Activated CD4-positive, alpha-beta memory T cell treated with anti-CD3 and anti-CD28 coated beads for 36 hours (primary cell): ENCODE results near the gene IL1F10. TPM values are rescaled to one million over a fixed set of nuclear protein-coding genes. Genes with fewer than 3 reads are reported as not detected.

Experiments used
- CTCF ChIA-PET: fragments of 350-600 bp; sonication (Branson Sonifier 250); formaldehyde crosslinking; loops from one replicate; lab custom pipeline; 2021; ENCODE audit warnings: antibody characterized with exemption, inconsistent platforms; lab: Charles Lee
- POLR2A ChIA-PET: fragments of 350-600 bp; sonication (Branson Sonifier 250); formaldehyde crosslinking; loops from one replicate; lab custom pipeline; 2021; ENCODE audit warnings: antibody characterized with exemption; lab: Charles Lee
- DNase-seq: peaks from one replicate; pipeline ENCODE4 v3.0.0-alpha.2; 2020
- H3K27ac Mint-ChIP-seq: one replicate; pipeline ENCODE4 v1.8.0; 2021; ENCODE audit warnings: mixed read lengths
- H3K27me3 Mint-ChIP-seq: one replicate; pipeline ENCODE4 v1.8.0; 2021; ENCODE audit warnings: mixed read lengths
- H3K36me3 Mint-ChIP-seq: one replicate; pipeline ENCODE4 v1.8.0; 2021; ENCODE audit warnings: mixed read lengths
- H3K4me1 Mint-ChIP-seq: one replicate; pipeline ENCODE4 v1.8.0; 2021; ENCODE audit warnings: low read depth, mixed read lengths
- H3K4me3 Mint-ChIP-seq: one replicate; pipeline ENCODE4 v1.8.0; 2021; ENCODE audit warnings: mild to moderate bottlenecking, mixed read lengths
- H3K9me3 Mint-ChIP-seq: one replicate; pipeline ENCODE4 v1.8.0; 2021; ENCODE audit warnings: mixed read lengths
- intact Hi-C: fragments of 100-400 bp; cut with micrococcal nuclease; formaldehyde crosslinking; loops from one replicate; pipeline ENCODE4 v1.15.1; 2023
- total RNA-seq, 2 experiments: library from RNA; stranded (reverse); gene quantifications; one replicate each; pipeline ENCODE4 v1.2.3, GENCODE V29; 2021

The IL1F10 gene
- total RNA-seq, 2 experiments from 2014 or later = not detected

DNA sequence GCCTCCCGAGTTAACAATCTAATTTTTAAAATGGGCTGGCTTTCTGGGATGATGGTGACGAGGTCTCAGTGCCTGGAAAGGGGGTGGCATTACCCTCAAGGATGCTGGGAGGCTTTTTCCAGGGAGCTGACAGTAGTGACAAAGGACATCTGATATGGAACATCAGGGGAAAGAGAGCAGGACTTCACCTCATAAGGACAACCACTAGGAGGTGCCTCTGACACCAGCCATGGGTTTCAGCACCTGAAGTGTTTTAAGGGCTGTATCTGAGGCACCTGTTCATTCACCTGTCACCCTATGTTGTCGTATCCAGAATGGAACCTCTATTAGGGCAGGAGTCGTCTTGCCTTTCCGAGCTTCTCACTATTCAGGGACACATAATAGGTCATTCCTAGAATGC, 25.9 kb upstream of the IL1F10 start:
- no peak overlapping the region for H3K4me3 Mint-ChIP-seq
- ChIA-PET CTCF (interaction anchor here (0.6 kb wide), 1 partner anchor 255 kb away, joined by 4 read pairs; no protein-coding TSS in a partner anchor), POLR2A (no interaction called here)
- no peak overlapping the region for H3K27ac Mint-ChIP-seq
- no peaks in the 10 kb centered on the region for H3K9me3 Mint-ChIP-seq
- no peak for DNase-seq
- peaks cover 1% of the 10 kb centered on the region for H3K27me3 Mint-ChIP-seq
- no peaks in the 10 kb centered on the region for H3K4me1 Mint-ChIP-seq
- H3K36me3 Mint-ChIP-seq = no peaks in the 10 kb centered on the region
- intact Hi-C loops = no loop called here

DNA sequence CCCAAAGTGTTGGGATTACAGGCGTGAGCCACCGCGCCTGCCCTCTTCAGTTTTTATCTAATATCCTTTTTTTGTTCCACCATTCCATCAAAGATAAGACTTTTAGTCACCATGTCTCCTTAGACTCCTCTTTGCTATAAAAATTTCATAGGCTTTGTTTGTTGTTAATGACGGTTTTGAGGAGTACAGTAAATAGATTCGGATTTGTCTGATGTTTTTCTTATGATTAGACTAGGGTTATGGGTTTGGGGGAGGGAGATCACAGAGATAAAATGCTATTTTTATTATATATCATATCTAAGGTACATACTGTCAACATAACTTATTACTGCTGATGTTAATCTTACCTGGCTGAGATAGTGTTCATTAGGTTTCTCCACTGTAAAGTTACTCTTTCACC, 21.3 kb upstream of the IL1F10 start:
- DNase-seq = no peak
- ChIA-PET POLR2A (no interaction called here), CTCF (no interaction called here)
- H3K4me3 Mint-ChIP-seq = no peak overlapping the region
- H3K27me3 Mint-ChIP-seq = peaks cover 1% of the 10 kb centered on the region
- H3K4me1 Mint-ChIP-seq = no peaks in the 10 kb centered on the region
- no peaks in the 10 kb centered on the region for H3K36me3 Mint-ChIP-seq
- intact Hi-C loops = no loop called here
- no peak overlapping the region for H3K27ac Mint-ChIP-seq
- H3K9me3 Mint-ChIP-seq = no peaks in the 10 kb centered on the region

DNA sequence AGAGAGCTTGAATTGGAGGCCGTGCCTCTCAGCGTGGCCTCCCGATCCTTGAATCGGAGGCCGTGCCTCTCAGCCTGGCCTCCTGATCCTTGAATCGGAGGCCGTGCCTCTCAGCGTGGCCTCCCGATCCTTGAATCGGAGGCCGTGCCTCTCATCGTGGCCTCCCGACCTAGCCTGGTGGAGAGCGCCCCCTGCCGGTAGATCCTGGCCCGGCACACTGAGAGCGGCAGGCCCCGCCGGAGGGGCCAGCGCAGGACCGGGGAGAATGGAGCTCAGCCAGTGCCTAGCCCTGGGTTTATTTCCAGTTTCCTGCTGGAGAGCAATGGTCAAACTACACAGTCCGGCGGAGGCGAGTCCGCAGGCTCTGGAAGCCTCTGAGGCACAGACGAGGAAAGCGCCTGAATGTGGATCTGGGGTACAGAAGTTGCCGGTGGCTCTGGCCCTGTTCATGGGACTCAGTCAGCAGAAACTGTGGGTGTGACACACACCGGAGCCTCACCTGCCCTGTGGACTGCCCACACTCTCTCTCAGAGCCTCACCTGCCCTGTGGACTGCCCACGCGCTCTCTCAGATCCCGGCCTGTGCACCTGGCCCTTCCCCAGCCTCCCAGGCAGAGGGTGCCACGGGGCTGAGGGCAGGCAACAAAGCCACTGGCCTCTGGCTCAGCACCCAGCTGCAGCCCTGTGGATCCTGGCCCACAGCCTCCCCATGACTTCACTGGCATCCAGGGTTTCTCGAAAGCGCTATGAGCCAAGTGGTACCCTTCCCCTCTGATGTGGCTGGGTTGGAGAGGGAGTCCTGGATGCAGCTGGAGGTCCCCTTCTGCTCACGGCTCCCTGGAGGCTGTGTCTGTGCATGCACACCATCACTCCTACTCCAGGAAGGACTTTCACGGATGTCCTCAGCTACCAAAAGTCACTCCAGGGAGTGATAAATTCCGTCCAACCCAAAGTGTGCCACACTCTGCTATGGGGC, 16.6 kb upstream of the IL1F10 start:
- POLR2A ChIA-PET = no interaction called here
- intact Hi-C loops = no loop called here

DNA sequence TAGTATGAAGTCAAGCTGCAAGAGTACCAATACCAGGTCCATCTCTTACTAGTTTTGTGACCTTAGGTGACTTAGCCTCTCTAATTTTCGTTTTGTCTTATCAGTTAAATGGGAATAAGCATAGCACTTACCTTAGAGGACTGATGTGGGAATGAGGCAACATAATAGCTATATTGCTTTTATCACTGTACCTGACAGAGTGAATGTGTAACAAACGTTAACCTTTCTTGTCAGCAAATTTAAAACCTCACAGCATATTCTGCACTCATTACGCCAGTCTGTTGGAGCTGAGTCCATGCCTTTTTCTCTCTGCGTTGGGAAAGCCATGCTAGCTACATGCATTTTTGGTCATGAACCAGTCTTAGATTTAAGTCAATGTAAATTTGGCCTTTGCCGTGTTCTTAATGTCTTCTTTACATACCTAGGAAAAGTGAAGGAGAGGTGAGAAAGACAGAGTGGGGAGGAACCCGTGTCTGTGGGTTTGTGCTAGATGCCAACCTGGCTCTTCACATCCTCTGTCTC, 15.3 kb upstream of the IL1F10 start, which contains the start of gene IL36B:
Gene IL36B (minus strand): TSS at position 472 of the 522 bp plus-strand sequence.
- H3K27me3 Mint-ChIP-seq = no peaks in the 10 kb centered on the region
- CTCF ChIA-PET = no interaction called here
- DNase-seq = no peak
- intact Hi-C loops = no loop called here
- H3K4me1 Mint-ChIP-seq = peaks cover 3% of the 10 kb centered on the region
- no peak within 1 kb of the TSS for H3K4me3 Mint-ChIP-seq
- peaks cover 10% of the 10 kb centered on the region for H3K36me3 Mint-ChIP-seq
- H3K9me3 Mint-ChIP-seq = peaks cover 31% of the 10 kb centered on the region
- H3K27ac Mint-ChIP-seq = no peak within 1 kb of the TSS
- POLR2A ChIA-PET = interaction anchor here (0.7 kb wide), 1 partner anchor 28 kb away, joined by 3 read pairs; no protein-coding TSS in a partner anchor

More for the DNA sequence above, 16.6 kb upstream of the IL1F10 start:
- Mint-ChIP-seq H3K9me3 (peaks cover 29% of the 10 kb centered on the region), H3K4me3 (no peak overlapping the region), H3K27me3 (peaks cover 1% of the 10 kb centered on the region), H3K4me1 (peaks cover 1% of the 10 kb centered on the region), H3K36me3 (peaks cover 9% of the 10 kb centered on the region), H3K27ac (no peak overlapping the region)
- CTCF ChIA-PET = no interaction called here
- DNase-seq = no peak

DNA sequence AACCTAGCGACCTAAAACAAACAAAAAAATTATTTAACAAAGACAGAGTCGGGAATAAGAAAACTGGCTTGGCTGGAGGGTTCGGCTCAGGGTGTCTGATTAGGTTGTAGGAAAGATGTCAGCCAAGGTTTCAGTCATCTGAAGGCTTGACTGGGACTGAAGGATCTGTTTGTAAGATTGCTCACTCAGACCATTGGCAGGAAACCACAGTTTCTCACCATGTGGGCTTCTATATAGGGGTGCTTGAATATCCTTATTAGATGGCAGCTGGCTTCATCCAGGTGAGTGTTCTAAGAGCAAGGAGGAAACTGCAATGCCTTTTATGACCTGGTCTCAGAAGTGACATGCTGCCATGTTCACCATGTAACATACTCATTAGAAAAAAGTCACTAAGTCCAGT, 14.1 kb upstream of the IL1F10 start:
- H3K9me3 Mint-ChIP-seq = peaks cover 31% of the 10 kb centered on the region
- POLR2A ChIA-PET = no interaction called here
- H3K27ac Mint-ChIP-seq = no peak overlapping the region
- intact Hi-C loops = no loop called here
- peaks cover 10% of the 10 kb centered on the region for H3K36me3 Mint-ChIP-seq
- H3K4me1 Mint-ChIP-seq = peaks cover 3% of the 10 kb centered on the region
- CTCF ChIA-PET = no interaction called here
- no peaks in the 10 kb centered on the region for H3K27me3 Mint-ChIP-seq
- DNase-seq = no peak
- no peak overlapping the region for H3K4me3 Mint-ChIP-seq

DNA sequence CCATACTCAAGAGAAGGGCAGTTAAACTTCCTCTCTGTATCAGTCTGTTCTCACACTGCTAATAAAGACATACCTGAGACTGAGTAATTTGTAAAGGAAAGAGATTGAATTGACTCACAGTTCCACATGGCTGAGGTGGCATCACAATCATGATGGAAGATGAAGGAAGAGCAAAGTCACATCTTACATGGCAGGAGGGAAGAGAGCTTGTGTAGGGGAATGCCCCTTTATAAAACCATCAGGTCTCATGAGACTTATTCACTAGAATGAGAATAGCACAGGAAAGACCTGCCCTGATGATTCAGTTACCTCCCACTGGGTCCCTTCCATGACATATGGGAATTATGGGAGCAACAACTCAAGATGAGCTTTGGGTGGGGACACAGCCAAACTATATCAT, 13.7 kb upstream of the IL1F10 start:
- Mint-ChIP-seq H3K27ac (no peak overlapping the region), H3K9me3 (peaks cover 31% of the 10 kb centered on the region), H3K36me3 (peaks cover 10% of the 10 kb centered on the region), H3K4me1 (peaks cover 3% of the 10 kb centered on the region), H3K27me3 (no peaks in the 10 kb centered on the region), H3K4me3 (no peak overlapping the region)
- ChIA-PET CTCF (no interaction called here), POLR2A (no interaction called here)
- DNase-seq = no peak
- intact Hi-C loops = no loop called here

DNA sequence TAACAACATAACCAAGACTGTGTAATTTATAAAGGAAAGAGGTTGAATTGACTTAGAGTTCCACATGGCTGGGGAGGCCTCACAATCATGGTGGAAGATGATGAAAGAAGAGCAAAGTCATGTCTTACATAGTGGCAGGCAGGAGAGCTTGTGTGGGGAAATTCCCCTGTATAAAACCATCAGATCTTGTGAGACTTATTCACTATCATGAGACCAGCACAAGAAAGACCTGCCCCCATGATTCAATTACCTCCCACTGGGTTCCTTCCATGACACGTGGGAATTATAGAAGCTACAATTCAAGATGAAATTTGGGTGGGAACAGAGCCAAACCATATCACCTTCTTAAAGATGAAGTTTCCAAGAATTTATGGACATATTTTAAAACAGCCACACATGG, 11.2 kb upstream of the IL1F10 start:
- CTCF ChIA-PET = interaction anchor here (0.5 to 0.8 kb wide), 2 partner anchors 24 to 28 kb away, joined by 3 to 4 read pairs; no protein-coding TSS in a partner anchor
- H3K4me3 Mint-ChIP-seq = no peak overlapping the region
- POLR2A ChIA-PET = no interaction called here
- peaks cover 3% of the 10 kb centered on the region for H3K4me1 Mint-ChIP-seq
- intact Hi-C loops = no loop called here
- peaks cover 31% of the 10 kb centered on the region for H3K9me3 Mint-ChIP-seq
- DNase-seq = no peak
- no peak overlapping the region for H3K27ac Mint-ChIP-seq
- H3K36me3 Mint-ChIP-seq = peaks cover 10% of the 10 kb centered on the region
- no peaks in the 10 kb centered on the region for H3K27me3 Mint-ChIP-seq

DNA sequence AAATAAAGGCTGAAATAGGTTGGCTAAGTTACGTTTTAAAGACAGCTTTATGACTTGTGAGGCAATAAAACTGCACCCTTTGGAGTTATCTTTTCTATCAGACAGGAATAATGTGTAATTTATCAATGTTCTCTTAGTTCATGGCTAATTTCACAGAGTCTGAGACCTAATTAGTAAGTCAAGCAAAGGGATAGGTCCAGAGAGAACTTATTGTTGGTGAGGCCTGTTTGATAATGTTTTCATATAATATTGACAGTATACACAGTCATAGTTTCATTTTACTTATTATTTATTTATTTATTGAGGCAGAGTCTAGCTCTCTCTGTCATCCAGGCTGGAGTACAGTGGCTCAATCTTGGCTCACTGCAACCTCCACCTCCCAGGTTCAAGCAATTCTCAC, 10.7 kb upstream of the IL1F10 start:
- ChIA-PET POLR2A (no interaction called here), CTCF (interaction anchor here (0.8 kb wide), 1 partner anchor 23 kb away, joined by 4 read pairs; no protein-coding TSS in a partner anchor)
- H3K4me1 Mint-ChIP-seq = peaks cover 3% of the 10 kb centered on the region
- H3K4me3 Mint-ChIP-seq = no peak overlapping the region
- DNase-seq = no peak
- intact Hi-C loops = no loop called here
- peaks cover 31% of the 10 kb centered on the region for H3K9me3 Mint-ChIP-seq
- no peak overlapping the region for H3K27ac Mint-ChIP-seq
- H3K36me3 Mint-ChIP-seq = peaks cover 10% of the 10 kb centered on the region
- no peaks in the 10 kb centered on the region for H3K27me3 Mint-ChIP-seq

DNA sequence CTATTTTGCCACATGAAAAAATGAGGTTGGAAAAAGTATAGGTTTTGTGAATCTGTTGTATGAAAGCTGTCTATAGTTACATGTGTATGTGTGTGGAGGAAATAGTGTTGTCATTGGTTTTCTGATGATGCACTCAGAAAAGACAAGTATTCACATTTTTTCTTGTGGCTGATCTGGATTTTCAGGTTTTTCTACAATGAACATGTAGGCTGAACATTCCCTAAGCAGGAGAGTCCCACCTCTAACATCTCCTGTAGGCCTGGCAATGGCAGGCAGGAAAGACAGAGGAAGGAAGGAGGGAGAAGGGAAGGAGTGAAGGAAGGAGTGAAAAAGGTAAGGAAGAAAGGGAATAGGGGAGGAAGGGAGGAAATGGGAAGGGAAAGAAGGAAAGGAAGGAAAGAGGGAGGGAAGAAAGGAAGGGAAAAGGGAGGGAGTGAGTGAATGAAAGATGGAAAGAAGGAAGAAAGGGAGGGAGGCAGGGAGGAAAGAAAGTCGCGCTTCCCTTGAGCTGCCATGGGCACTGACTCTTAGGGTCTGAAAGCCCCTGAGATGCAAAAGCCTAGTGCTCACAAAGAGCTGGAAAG, 9.3 kb upstream of the IL1F10 start:
- Mint-ChIP-seq H3K27me3 (no peaks in the 10 kb centered on the region), H3K4me1 (peaks cover 3% of the 10 kb centered on the region), H3K4me3 (no peak overlapping the region), H3K27ac (no peak overlapping the region), H3K36me3 (peaks cover 10% of the 10 kb centered on the region), H3K9me3 (peaks cover 28% of the 10 kb centered on the region)
- no peak for DNase-seq
- CTCF ChIA-PET = interaction anchor here (1.0 to 1.7 kb wide), 3 partner anchors 20 to 312 kb away, joined by 3 to 4 read pairs (median 3); no protein-coding TSS in a partner anchor
- intact Hi-C loops = no loop called here
- POLR2A ChIA-PET = interaction anchor here (1.2 kb wide), 1 partner anchor 18 kb away, joined by 3 read pairs; no protein-coding TSS in a partner anchor

DNA sequence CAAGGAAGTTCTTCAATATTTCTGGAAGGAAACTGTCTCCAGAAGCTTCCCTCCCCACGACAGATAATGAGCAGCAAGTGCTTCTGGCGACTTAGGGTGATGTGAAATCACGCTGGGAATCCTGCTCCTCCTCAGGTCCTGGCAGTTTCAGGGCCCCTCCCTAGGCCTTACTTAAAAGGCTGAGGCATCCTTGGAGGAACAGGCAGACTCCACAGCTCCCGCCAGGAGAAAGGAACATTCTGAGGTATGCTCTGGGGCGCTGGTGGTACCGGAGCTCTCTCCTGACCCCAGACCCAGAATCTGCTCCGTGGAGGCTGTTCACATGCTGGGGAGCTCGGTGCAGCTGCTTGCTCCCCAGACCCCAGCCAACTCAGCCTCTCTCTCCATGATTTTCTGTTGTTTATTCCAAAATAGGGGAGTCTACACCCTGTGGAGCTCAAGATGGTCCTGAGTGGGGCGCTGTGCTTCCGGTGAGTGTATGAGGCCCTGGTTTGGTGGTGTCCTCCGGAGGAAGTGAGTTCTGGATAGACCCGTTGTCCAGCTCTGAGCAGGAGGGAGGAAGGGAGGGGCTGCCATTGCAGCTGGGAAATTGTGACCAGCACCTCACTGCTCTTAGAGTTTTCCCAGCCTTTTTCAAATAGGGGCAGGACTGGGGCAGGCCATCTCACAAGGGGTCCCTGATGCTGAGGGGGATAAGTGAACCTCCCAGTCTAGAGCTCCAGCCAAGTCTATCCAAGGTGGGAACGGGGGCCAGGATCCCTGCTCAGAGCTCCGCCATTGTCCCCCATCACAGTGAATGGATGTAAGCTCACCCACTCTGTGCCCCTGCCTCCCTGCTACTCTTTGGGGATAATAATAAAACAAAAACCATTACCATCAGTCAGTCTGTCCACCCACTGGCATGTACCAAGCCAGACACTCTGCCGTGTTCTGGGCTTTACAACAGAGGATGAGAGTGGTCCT, 8.5 kb upstream of the IL1F10 start, which contains the start of gene IL36RN:
Gene IL36RN (plus strand): TSS at position 201 of the 963 bp plus-strand sequence. CDS start 241 bp downstream, at position 442.
- intact Hi-C loops = no loop called here
- H3K27me3 Mint-ChIP-seq = no peaks in the 10 kb centered on the region
- no peak for DNase-seq
- POLR2A ChIA-PET = interaction anchor here (0.6 to 1.2 kb wide), 2 partner anchors 15 to 17 kb away, joined by 3 read pairs; no protein-coding TSS in a partner anchor
- H3K27ac Mint-ChIP-seq = no peak within 1 kb of the TSS
- peaks cover 20% of the 10 kb centered on the region for H3K9me3 Mint-ChIP-seq
- H3K4me3 Mint-ChIP-seq = no peak within 1 kb of the TSS
- H3K36me3 Mint-ChIP-seq = peaks cover 8% of the 10 kb centered on the region
- peaks cover 3% of the 10 kb centered on the region for H3K4me1 Mint-ChIP-seq
- CTCF ChIA-PET = interaction anchor here (1.0 to 1.7 kb wide), 4 partner anchors 19 to 311 kb away, joined by 3 to 4 read pairs (median 3); no protein-coding TSS in a partner anchor

DNA sequence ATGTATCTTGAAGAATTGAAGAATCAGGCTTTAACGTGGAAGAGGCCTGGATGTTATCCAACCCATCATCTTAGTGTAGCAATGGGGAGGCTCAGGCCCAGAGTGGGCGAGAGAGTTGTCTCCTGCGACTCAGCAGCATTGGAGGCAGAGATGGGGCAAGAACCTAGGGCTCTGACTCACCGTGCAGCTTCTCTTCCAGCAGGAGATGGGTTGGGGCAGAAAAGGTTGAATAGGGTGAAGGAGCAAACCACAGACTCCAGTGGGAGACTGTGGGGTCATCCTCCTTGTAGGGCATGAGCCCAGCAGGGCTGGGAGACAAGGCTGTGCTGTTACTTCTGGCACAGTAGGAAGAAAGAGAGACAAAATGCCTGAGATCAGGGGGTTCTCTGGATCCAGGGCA, 7.4 kb upstream of the IL1F10 start:
- no peak overlapping the region for H3K4me3 Mint-ChIP-seq
- no peak for DNase-seq
- CTCF ChIA-PET = no interaction called here
- POLR2A ChIA-PET = interaction anchor here (1.0 kb wide), 1 partner anchor 32 kb away, joined by 3 read pairs; no protein-coding TSS in a partner anchor
- peaks cover 6% of the 10 kb centered on the region for H3K36me3 Mint-ChIP-seq
- H3K27me3 Mint-ChIP-seq = no peaks in the 10 kb centered on the region
- H3K4me1 Mint-ChIP-seq = peaks cover 3% of the 10 kb centered on the region
- intact Hi-C loops = no loop called here
- no peak overlapping the region for H3K27ac Mint-ChIP-seq
- H3K9me3 Mint-ChIP-seq = peaks cover 9% of the 10 kb centered on the region
